Measurements from ENCODE around the gene SEC14L1. TPM values are rescaled to one million over a fixed set of nuclear protein-coding genes. Genes with fewer than 3 reads are reported as not detected.

The SEC14L1 gene
- polyA plus RNA-seq, 2 of the 4 experiments (the other 2 are of a cell fraction) = 27.5 to 40.4 TPM

GRCh38 chr17:77143306-77143705, 2.5 kb downstream of the SEC14L1 start:
- Histone ChIP-seq H3K4me2 (no peak overlapping the region), H3K27ac (no peak overlapping the region), H3K9me3 (peaks cover 9% of the 10 kb centered on the region; the same call in 1 of the 3 replicates), H3K4me3 (no peak overlapping the region), H3K4me1 (peaks cover 23% of the 10 kb centered on the region)
- POLR2A ChIA-PET = no interaction called here
- no peak for DNase-seq (ENCODE audit: low read depth in 1 of 2, low spot score in 1 of 2)
- ATAC-seq = no peak
- CTCF ChIA-PET = interaction anchor here (0.6 to 1.1 kb wide), 2 partner anchors 12 to 104 kb away, joined by 4 read pairs; no protein-coding TSS in a partner anchor
- TF ChIP-seq BCL3 (IDR thresholded peaks at IDR 0.05) (no peak), FOSL2 (IDR thresholded peaks at IDR 0.05) (no peak), FOSL2 (CRISPR knock-in tag; IDR thresholded peaks at IDR 0.05) (no peak), CHD2 (IDR thresholded peaks at IDR 0.05; ENCODE audit: low read length, partially characterized antibody) (no peak), BHLHE40 (IDR thresholded peaks at IDR 0.05; ENCODE audit: low read depth, low read length) (no peak), ZFP36 (IDR thresholded peaks at IDR 0.05; ENCODE audit: borderline replicate concordance, partially characterized antibody) (no peak), JUN (IDR thresholded peaks at IDR 0.05) (no peak)
- WGBS (ENCODE audit: missing lambda C conversion rate) = 74% methylated on average over 1 of the region's 1 CpG
- no peak for FAIRE-seq

- Histone ChIP-seq H3K4me3 (no peak overlapping the region), H3K27ac (no peak overlapping the region), H3K4me1 (peaks cover 23% of the 10 kb centered on the region), H3K4me2 (no peak overlapping the region), H3K9me3 (peaks cover 2% of the 10 kb centered on the region; the same call in 1 of the 3 replicates)
- WGBS (ENCODE audit: missing lambda C conversion rate) = 85% methylated on average over 4 of the region's 4 CpGs
- TF ChIP-seq MYC (IDR thresholded peaks at IDR 0.05; ENCODE audit: borderline replicate concordance, low read length) = no peak
- TF ChIP-seq ZSCAN20 (CRISPR knock-in tag; IDR thresholded peaks at IDR 0.05) = no peak
- no peak for TF ChIP-seq RFX5 (IDR thresholded peaks at IDR 0.05)
- no peak for TF ChIP-seq REST (IDR thresholded peaks at IDR 0.05)
- TF ChIP-seq ZNF302 (CRISPR knock-in tag; IDR thresholded peaks at IDR 0.05) = no peak
- TF ChIP-seq FOXS1 (CRISPR knock-in tag; IDR thresholded peaks at IDR 0.05) = no peak
- TF ChIP-seq MAFK (IDR thresholded peaks at IDR 0.05; ENCODE audit: partially characterized antibody) = no peak
- no peak for TF ChIP-seq HOXA7 (CRISPR knock-in tag; IDR thresholded peaks at IDR 0.05)
- no peak for TF ChIP-seq POLR2AphosphoS2 (conservative IDR thresholded peaks at IDR 0.05; ENCODE audit: low read length)
- TF ChIP-seq NPAS2 (CRISPR knock-in tag; IDR thresholded peaks at IDR 0.05; ENCODE audit: borderline replicate concordance) = no peak
- TF ChIP-seq CBX2 (IDR thresholded peaks at IDR 0.05; ENCODE audit: borderline replicate concordance, low read depth) = no peak
- TF ChIP-seq HEYL (CRISPR knock-in tag; IDR thresholded peaks at IDR 0.05) = no peak
- TF ChIP-seq RCOR1 (IDR thresholded peaks at IDR 0.05; ENCODE audit: low read depth, low read length) = no peak
- TF ChIP-seq MAX (IDR thresholded peaks at IDR 0.05) = no peak
- ATAC-seq (no peak), DNase-seq (ENCODE audit: low read depth in 1 of 2, low spot score in 1 of 2) (no peak), FAIRE-seq (no peak)
- CTCF ChIA-PET = interaction anchor here (0.6 to 2.2 kb wide), 3 partner anchors 11 to 276 kb away, joined by 3 to 10 read pairs (median 4); no protein-coding TSS in a partner anchor
- POLR2A ChIA-PET = no interaction called here
Measured at GRCh38 chr17:77144227-77144626, 3.5 kb downstream of the SEC14L1 start.

All from A549 (cell line).